HG02759 (cell line): ENCODE measurements around the gene SSB.
"Not testable (repeated sequence)": the region's sequence is repeated elsewhere in the genome, so short reads cannot be mapped to it uniquely, and the experiment has no call there.

Source experiments
- ATAC-seq: cut with Tn5 transposase; IDR thresholded peaks from one replicate; pipeline ENCODE4 v1.9.1; 2021; ENCODE audit warnings: mild to moderate bottlenecking, moderate library complexity; ENCODE audit not compliant: unreplicated experiment

SSB gene

GRCh38 chr2:169828141-169828811 lies 29.6 kb downstream of the SSB start:
- peak; percentile 23 for ATAC-seq

GRCh38 chr2:169834401-169834800 lies 35.7 kb downstream of the SSB start:
- ATAC-seq = no peak

GRCh38 chr2:169838743-169839489 lies 40.2 kb downstream of the SSB start:
- no peak for ATAC-seq

GRCh38 chr2:169839954-169840746 lies 41.5 kb downstream of the SSB start:
- ATAC-seq = no peak

- ATAC-seq = no peak
Observed at GRCh38 chr2:169840747-169841142, 42.1 kb downstream of the SSB start.

DNA sequence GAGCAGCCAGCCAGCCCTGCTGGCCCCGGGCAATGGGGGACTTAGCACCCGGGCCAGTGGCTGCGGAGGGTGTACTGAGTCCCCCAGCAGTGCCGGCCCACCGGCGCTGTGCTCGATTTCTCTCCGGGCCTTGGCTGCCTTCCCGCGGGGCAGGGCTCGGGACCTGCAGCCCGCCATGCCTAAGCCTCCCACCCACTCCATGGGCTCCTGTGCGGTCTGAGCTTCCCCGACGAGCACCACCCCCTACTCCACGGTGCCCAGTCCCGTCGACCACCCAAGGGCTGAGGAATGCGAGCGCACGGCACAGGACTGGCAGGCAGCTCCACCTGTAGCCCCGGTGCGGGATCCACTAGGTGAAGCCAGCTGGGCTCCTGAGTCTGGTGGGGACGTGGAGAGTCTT lies 43.0 kb downstream of the SSB start:
- not testable (repeated sequence) for ATAC-seq

- no peak for ATAC-seq
Observed at GRCh38 chr2:169845016-169845415, 46.3 kb downstream of the SSB start.

DNA sequence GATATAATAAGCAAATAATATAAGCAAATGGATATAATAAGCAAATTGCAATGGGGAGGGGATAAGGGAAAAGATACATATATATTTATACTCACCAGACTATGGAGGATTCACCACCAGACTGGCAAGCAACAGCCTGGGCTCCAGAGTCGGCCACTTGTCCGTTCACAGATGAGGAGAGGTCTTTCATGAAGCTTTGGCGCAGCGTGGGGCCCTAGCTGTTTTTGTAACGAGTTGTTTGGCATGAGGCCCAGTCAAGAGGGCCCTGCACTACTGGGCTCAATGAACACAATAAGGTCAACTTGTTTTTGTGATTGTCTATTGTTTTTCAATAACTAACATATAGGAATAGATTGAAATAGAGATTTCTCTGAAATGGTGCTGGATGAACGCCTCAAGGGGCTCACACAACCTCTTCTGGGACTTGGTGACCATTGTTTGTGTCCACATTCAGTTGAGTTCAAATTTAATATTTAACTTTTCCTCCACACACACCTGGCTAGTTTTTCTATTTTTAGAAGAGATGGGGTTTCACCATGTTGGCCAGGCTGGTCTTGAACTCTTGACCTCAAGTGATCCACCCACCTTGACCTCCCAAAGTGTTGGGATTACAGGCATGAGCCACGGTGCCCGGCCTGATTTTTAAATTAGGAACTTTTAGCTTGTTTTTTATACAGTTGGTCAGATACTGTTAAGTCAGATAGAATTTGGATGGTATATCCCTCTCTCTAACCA lies 50.5 kb downstream of the SSB start:
- not testable (repeated sequence) for ATAC-seq

GRCh38 chr2:169849710-169850109 lies 51.0 kb downstream of the SSB start:
- ATAC-seq = no peak

GRCh38 chr2:169853041-169853668 lies 54.5 kb downstream of the SSB start:
- no peak for ATAC-seq

- ATAC-seq = not testable (repeated sequence)
Observed at GRCh38 chr2:169855281-169856258, 56.9 kb downstream of the SSB start.

- ATAC-seq = no peak
Observed at GRCh38 chr2:169859423-169859822, 60.8 kb downstream of the SSB start.

DNA sequence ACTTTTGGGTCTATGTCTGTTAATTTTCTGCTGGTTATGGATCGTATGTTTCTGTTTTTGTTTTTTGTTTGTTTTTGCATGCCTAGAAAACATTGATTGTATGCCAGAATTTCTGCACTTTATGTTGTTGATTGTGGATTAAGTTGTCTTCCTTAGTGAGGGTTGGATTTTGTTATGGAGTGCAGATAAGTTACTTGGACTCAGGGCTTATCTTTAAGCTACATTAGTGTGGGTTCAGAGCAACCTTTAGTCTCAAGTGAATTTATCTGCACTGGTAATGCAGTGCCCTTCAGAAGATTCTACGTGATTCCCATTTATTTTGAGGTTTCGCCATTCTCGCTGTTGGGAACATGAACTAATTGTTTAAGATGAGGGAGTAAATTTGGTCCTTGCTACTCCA lies 61.5 kb downstream of the SSB start:
- ATAC-seq = no peak
